ENCODE measurements around the gene GPBP1L1.
"Not testable (repeated sequence)": the region's sequence is repeated elsewhere in the genome, so short reads cannot be mapped to it uniquely, and the experiment has no call there.

Gene GPBP1L1

DNA sequence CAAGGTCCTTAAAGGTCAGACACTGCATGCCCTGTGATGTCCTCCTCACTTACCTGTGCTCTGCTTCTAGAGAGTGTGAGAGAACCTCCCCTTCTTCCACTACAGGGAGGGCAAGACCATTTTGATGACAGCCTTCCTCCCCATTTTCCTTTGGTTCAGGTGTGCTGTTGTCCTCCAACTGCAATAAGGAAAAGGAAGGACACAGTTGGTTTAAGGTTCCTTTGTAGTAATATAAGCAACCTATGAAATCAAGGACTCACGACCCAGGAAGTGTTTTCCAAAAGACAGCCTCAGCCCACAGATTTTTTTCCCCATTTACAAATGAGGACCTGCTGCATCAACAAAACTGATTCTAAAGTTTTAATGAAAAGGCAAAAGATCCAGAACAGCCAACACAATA is 55.9 kb downstream of the GPBP1L1 start:
- FAIRE-seq: no peak

- no peak for FAIRE-seq
Observed at GRCh38 chr1:45629035-45629434, 57.3 kb downstream of the GPBP1L1 start.

GRCh38 chr1:45623972-45624371 is 62.4 kb downstream of the GPBP1L1 start, which contains the start of gene CCDC17:
TSS of gene CCDC17 (minus strand) at chr1:45624054. CDS start at chr1:45623909, 145 bp downstream.
- FAIRE-seq: no peak

DNA sequence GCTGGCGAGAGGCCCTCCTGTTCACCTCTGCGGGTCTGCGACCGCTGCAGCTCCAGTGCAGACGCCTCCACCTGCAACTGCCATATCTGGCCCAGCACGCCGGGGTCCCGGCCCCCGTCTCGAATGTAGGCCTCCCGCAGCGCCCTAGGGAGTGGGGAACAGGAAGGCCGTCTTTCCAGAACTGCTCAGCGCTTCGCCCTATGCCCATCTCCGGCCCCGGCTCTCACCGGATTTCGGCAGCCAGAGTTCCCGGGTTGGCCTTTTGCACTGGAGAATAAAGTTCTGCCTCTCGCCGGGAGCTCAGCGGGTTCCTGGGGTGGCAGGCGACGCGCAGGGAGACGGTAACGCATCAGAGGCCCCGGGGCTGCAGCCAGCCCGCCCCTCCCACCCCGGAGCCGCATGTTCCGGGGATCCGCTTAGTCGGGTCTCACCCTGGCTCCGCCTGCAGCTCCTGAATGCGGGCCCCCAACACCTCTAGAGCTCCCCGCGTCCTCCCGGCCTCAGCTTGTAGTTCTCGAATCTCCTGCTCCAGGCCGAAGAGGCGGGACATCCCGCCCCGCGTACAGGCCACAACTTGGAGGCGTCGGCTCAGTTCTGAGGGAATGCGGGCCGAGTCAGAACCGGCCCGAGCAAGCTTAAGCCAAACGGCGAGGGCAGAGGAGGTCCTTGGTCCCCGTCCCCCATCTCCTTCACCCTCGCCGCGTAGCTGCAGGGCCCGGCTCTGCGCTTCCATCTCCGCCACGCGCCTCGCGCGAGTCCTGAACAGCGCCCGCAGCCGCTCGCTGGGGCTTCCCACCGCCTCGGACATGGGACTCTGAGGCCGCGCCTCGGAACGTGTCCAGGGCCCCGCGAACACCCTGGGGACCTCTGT is 63.6 kb downstream of the GPBP1L1 start:
- FAIRE-seq: no peak

DNA sequence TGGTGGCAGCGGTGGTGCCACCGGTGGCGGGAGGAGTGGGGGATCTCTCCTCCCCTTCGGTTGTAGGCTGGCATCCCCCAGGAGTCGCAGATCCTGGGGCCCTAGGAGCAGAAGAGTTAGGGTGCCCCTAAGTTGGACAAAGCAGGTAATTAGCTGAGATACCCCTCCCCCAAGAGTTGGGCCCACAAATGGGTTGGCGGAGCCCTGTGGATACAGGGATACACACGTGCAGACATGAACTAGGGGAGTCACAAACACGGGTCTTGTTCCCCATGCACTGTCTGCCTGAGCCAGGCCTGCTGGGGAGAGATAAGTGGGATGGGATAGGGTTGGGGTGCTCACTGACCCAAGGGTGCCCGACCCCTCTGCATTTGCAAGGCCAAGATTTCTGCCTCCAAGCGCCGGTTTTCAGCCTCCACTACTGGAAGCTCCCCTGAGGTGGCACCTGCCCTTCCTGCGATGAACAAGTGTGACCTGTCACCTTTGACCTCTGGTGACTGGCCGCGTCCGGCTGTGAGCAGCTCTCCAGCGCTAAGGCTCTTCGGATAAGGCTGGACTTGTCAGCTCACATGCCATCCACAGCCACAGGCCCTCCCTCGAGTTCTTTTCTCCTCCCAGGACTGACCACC is 64.3 kb downstream of the GPBP1L1 start:
- FAIRE-seq: no peak

DNA sequence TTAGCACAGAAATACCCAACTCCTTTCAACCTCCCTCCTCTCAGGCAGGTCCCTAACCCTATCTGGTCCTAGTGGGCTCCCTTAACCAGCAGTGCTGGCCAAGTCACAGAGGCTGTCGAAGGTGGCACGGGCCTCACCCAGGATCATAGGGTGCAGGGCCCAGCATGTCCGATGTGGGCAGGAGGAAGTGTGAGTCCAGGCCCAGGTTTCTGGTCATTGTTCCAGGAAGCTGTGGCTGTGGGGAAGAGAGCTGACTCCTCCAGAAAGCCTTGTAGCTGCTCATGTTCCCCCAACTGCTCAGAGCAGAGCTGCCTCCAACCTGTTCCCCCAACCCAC is 64.9 kb downstream of the GPBP1L1 start:
- FAIRE-seq: no peak

- FAIRE-seq: no peak
Observed at GRCh38 chr1:45620588-45621500, 65.5 kb downstream of the GPBP1L1 start.

DNA sequence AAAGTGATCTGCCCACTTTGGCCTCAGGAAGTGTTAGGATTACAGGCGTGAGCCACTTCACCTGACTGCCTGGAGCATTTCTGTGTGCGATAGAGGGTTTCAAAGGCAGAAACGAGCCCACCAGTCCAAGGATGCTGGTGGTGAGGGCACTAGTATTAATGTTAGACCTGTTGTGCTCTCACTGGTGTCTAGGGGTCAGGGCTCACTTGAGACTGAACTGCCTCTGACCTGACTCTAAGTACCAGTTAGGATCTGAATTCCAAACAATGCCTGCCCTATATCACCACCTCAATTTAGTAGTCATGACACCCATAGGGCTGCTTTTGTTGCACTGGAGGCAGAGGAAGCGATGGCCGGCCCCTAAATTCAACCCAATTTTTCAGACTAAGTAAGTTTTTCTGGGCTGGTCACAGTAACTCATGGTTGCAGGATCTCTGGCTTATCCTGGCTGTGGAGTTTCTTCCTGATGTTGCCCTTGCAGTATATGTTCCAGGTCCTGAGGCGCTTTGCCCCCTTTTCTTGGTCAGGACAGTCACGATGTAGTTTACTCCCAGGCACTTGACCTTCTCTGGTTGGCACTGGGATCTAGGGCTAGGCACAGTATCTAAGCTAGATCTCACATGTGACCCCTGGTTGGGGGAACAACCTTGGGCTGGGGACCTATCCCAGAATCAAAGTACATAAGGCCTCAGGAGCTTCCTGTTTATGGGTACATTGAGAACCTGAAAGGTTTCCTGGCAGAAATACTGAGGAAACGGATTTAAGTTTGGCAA is 67.0 kb downstream of the GPBP1L1 start:
- no peak for FAIRE-seq

DNA sequence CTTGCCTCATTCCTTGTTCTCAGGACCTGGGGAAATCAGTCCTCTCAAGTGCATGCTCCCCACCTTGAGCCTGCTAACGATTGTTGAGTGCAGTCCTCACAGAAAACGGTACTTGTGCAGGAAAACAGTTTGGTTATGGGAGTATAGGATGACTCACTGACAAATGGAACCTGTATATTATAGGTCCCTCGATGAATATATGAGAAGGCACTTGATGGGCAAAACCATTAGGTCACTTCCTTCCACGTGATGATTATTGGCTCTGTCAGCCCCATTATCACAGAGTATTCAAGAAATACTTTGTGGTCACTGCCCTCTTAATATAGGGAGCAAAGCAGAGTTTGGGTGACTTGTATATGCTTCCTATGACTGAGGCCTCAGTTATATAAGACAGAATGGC is 68.7 kb downstream of the GPBP1L1 start:
- FAIRE-seq: no peak

- FAIRE-seq: no peak
Observed at GRCh38 chr1:45615885-45616284, 70.4 kb downstream of the GPBP1L1 start.

DNA sequence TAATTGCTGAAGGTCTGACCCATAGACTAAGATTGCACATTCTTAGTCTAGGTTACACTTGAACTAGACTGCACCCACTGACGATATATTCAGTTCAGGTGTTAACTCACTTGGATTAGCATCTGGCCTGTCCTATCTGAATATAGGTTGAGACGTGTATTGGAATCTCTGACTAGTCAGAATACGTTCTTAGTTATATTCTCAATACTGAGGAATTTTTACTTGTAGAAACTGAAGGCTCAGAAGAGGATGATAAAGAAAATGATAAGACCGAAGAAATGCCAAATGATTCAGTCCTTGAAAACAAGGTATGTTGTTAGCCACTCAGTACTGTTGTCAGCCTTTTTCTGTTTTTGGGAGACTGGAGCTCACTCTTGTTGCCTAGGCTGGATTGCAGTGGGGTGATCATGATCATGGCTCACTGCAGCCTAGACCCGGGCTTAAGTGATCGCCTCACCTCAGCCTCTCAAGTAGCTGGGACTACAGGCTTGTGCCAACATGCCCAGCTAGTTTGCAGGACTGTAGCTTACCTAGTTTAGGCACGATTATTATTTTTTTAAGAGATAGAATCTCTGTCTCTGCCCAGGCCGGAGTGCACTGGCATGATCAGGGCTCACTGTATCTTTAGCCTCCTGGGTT is 73.3 kb downstream of the GPBP1L1 start:
- no peak for FAIRE-seq

DNA sequence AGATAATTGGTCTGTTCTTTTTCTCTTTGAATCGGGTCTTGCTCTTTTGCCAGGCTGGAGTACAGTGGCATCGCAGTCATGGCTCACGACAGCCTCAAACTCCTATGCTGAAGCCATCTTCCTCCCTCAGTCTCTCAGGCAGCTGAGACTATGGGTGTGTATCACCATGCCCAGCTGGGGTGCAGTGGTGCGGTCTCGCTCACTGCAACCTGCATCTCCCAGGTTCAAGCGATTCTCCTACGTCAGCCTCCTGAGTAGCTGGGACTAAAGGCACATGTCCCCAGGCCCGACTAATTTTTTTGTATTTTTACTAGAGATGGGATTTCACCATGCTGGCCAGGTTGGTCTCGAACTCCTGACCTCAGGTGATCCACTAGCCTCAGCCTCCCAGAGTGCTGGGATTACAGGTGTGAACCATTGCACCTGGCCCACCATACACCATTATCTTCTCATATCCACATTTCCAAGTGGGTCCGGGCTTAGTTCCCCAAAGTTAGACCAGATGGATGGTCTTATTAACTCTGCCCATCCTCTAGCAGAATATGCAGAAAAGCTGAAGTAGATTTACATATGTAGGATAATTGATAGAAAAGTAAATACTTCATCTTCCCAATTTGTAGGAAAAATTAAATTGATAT is 75.6 kb downstream of the GPBP1L1 start:
- FAIRE-seq: no peak

DNA sequence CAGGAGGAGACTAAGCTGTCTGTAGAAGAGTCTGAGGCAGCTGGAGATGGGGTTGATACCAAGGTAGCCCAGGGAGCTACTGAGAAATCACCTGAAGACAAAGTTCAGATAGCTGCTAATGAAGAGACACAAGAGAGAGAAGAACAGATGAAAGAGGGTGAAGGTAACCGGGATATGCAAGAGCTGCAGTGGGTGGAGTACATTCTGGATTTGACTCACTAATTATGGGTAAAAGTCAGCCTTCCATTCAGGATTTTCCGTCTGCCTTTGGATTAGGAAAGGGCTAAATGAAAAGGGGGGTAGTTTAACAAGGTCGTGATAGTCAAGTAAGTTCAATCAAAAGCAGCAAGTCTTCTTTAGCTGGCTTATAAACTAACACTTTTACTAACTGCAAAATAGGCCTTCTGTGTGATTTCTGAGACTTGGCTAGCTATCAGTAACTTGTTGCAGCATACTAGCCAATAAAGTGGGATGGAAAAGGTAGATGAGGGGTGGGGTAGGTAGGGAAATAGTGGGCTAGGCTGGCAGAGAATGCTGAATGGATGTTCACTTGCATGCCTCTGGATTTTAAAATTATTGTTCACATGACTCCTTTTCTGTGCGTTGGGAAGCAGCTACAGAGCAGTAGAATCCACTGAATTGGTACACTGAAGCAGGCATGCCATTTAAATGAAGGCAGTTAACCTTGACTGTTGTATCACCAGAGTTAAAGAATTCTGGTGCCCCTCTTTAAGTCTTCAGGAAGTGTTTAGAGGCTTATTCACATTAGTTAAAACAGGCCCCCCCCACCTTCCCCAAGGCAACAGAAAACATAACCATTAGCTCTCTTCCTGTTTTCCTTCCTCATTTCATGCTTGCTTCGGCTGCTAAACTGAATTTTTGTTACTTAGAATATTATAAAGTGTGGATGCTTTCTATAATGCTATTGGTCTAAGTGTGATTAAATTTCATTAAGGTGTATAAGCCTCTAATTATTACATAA is 77.9 kb downstream of the GPBP1L1 start:
- FAIRE-seq: no peak

DNA sequence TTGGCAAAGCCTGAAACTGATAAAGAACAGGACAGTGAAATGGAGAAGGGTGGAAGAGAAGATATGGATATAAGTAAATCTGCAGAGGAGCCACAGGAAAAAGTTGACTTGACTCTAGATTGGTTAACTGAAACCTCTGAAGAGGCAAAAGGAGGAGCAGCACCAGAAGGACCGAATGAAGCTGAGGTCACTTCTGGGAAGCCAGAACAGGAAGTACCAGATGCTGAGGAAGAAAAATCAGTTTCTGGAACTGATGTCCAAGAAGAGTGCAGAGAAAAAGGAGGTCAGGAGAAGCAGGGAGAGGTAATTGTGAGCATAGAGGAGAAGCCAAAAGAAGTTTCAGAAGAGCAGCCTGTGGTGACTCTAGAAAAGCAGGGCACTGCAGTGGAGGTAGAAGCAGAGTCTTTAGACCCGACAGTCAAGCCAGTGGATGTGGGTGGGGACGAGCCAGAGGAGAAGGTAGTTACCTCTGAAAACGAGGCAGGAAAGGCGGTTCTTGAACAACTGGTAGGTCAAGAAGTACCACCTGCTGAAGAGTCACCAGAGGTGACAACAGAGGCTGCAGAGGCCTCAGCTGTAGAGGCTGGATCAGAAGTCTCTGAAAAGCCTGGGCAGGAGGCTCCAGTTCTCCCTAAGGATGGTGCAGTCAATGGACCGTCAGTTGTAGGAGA is 78.8 kb downstream of the GPBP1L1 start:
- FAIRE-seq: no peak

DNA sequence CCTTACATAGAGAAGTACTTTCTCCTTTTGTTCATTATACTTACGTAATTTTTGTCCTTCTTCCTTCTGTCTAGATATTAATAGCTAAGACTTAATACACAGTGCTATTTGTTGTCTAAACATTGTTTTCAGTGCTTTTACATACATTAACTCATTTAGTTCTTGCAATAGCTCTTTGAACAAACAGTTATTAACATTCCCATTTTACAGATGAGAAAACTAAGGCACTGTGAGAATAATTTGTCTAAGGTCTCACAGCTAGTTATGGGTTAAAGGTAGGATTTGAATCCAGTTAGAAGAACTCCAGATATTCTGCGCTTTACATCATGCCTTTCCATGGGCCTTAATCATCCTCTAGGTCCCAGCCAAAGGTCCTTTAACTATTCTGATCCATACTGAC is 82.1 kb downstream of the GPBP1L1 start:
- no peak for FAIRE-seq

- not testable (repeated sequence) for FAIRE-seq
Observed at GRCh38 chr1:45596765-45597164, 89.6 kb downstream of the GPBP1L1 start.

DNA sequence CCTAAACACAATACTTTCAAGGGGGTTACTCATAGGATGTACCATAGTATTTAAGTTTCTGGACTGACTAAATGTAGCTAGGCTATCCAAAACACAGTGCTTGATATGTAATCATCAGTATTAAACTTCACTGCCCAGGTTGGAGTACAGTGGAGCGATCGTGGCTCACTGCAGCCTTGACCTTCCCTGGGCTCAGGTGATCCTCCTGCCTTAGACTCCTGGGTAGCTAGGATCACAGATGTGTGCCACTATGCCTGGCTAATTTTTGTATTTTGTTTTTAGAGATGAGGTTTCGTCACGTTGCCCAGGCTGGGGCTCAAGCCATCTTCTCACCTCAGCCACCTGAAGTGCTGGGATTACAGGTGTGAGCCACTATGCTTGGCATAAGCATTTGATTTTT is 91.9 kb downstream of the GPBP1L1 start:
- no peak for FAIRE-seq

- no peak for FAIRE-seq
Observed at GRCh38 chr1:45589861-45590260, 96.5 kb downstream of the GPBP1L1 start.

DNA sequence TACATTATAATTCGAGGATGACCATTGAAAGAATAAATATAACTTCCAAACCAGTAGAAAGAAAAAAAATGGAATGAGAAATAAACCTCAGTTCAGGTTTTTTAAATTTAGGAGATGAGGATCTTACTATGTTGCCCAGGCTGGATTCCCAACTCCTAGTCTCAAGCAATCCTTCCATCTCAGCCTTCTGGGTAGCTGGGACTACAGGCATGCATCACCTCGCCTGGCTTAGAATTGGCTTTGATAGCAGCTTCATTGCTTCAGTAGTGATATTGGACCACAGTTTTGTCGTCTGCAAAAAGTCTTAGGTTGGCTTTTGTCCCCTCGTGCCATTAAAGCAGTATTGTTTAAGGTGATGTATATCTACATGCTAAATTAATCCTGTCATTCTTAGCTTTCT is 99.6 kb downstream of the GPBP1L1 start:
- no peak for FAIRE-seq

All from TTC549 (cell line).